Loucy (cell line): Measurements from ENCODE around the gene NEBL.

Source experiments
- EZH2phosphoT487 ChIP-seq: fragments of 200-600 bp; IDR thresholded peaks from 2 replicates; pipeline ENCODE4 v1.6.1; 2018; ENCODE audit warnings: antibody characterized with exemption, mild to moderate bottlenecking, moderate library complexity, borderline replicate concordance
- TF ChIP-seq, protein P1 (sequence below): fragments of 200-600 bp; sonication (generic); conservative IDR thresholded peaks from 2 replicates; pipeline ENCODE4 v1.5.1; 2014; ENCODE audit warnings: mild to moderate bottlenecking, antibody characterized with exemption, low read length

DNA sequence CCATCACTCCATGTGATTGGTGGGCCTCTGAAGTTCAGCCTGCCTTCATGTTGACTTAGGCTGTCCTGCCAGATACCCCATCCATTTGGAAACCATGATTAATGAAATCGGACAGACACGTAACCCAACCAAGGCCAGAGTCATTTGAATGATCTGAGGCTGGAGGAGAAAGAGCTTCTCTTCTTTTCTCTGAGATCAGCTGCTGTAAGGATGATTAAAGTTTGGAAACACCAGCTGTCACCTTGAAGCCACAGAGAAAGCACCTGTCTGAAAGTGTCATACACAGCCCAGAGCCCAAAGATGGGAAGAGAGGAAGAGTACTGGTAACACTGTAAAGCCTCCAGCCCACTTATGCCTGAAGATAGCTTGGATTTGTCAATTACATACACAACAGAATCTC is 22.9 kb downstream of the NEBL start:
- TF ChIP-seq, protein P1, sequence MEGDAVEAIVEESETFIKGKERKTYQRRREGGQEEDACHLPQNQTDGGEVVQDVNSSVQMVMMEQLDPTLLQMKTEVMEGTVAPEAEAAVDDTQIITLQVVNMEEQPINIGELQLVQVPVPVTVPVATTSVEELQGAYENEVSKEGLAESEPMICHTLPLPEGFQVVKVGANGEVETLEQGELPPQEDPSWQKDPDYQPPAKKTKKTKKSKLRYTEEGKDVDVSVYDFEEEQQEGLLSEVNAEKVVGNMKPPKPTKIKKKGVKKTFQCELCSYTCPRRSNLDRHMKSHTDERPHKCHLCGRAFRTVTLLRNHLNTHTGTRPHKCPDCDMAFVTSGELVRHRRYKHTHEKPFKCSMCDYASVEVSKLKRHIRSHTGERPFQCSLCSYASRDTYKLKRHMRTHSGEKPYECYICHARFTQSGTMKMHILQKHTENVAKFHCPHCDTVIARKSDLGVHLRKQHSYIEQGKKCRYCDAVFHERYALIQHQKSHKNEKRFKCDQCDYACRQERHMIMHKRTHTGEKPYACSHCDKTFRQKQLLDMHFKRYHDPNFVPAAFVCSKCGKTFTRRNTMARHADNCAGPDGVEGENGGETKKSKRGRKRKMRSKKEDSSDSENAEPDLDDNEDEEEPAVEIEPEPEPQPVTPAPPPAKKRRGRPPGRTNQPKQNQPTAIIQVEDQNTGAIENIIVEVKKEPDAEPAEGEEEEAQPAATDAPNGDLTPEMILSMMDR: no peak
- no peak for TF ChIP-seq EZH2phosphoT487
